Fibroblast of the aortic adventitia (primary cell): ENCODE results near the gene KRTAP12-2. TPM values are rescaled to one million over a fixed set of nuclear protein-coding genes. Genes with fewer than 3 reads are reported as not detected.

Experiments used
- DNase-seq: peaks from one replicate; pipeline ENCODE4 v3.0.0-alpha.2; 2010; ENCODE audit warnings: low read depth
- H3K4me3 ChIP-seq: 2 replicates; pipeline ENCODE4 v1.5.1; 2011; ENCODE audit warnings: low read depth, mild to moderate bottlenecking, control low read depth, low read length, moderate library complexity
- total RNA-seq: library from RNA; depleted of rRNA; stranded (reverse); fragments of >200 nt; gene quantifications from 2 replicates; pipeline ENCODE4 v1.2.3, GENCODE V29; 2012; ENCODE audit warnings: low replicate concordance
- TF ChIP-seq, protein P1 (sequence below): IDR thresholded peaks from 2 replicates; pipeline ENCODE4 v1.5.1; 2011; ENCODE audit warnings: mild to moderate bottlenecking, low read length, control low read depth, inconsistent platforms; ENCODE audit not compliant: insufficient read depth

Gene KRTAP12-2, protein sequence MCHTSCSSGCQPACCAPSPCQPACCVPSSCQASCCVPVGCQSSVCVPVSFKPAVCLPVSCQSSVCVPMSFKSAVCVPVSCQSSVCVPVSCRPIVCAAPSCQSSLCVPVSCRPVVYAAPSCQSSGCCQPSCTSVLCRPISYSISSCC
- not detected in 2 replicates for total RNA-seq

DNA sequence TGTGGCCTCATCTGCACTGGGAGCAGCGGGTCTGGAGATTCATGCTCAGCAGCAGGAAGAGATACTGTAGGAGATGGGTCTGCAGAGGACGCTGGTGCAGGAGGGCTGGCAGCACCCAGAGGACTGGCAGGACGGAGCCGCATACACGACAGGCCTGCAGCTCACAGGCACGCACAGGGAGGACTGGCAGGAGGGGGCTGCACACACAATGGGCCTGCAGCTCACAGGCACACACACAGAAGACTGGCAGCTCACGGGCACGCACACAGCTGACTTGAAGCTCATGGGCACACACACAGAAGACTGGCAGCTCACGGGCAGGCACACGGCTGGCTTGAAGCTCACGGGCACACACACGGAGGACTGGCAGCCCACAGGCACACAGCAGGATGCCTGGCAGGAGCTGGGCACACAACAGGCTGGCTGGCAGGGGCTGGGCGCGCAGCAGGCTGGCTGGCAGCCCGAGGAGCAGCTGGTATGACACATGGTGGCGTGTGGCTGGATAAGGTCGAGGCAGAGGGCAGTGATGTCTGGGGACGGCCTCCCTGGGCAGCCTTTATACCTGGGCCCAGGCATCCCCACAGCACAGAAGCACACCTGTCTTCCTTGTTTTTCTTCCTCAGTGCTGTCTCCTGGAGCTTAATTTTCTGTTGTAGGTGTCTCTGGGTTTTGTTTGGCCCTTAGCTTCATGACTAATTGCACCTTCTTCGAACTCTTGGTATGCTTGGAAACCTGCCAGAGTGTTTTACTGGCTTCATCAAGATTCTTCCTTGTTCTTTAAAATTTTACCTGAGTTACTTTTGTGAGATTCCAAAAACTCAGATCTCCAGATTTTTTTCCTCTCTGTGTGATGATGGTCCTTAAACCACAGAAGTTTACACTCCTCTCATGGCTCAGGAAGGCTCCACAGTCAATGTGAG, at the start of gene KRTAP12-2:
Gene KRTAP12-2, minus strand, starts transcription at position 527 of the 920 bp plus-strand sequence. Its CDS starts 41 bp downstream, at position 486.
- TF ChIP-seq, protein P1, sequence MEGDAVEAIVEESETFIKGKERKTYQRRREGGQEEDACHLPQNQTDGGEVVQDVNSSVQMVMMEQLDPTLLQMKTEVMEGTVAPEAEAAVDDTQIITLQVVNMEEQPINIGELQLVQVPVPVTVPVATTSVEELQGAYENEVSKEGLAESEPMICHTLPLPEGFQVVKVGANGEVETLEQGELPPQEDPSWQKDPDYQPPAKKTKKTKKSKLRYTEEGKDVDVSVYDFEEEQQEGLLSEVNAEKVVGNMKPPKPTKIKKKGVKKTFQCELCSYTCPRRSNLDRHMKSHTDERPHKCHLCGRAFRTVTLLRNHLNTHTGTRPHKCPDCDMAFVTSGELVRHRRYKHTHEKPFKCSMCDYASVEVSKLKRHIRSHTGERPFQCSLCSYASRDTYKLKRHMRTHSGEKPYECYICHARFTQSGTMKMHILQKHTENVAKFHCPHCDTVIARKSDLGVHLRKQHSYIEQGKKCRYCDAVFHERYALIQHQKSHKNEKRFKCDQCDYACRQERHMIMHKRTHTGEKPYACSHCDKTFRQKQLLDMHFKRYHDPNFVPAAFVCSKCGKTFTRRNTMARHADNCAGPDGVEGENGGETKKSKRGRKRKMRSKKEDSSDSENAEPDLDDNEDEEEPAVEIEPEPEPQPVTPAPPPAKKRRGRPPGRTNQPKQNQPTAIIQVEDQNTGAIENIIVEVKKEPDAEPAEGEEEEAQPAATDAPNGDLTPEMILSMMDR = no peak
- DNase-seq = no peak
- H3K4me3 ChIP-seq = no peak within 1 kb of the TSS

DNA sequence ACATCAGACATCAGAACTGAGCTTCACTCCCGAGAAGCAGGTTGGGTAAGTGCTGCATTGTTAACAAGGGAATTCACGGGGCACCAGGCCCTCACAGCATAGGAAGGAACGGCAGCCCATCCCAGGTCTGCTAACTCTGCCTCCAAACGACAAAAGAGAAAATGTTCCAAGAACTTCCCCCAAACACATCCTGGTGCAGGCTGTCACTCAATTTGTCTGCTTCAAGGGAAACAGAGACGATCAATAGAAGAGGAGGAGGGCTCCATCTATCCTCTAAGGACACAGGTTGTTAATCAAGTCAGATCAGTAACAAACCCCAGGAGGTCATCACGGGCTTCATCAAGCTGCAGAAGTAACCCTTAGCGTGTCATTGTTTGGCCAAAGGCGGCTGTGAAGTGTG, 48.2 kb upstream of the KRTAP12-2 start:
- DNase-seq = no peak
- TF ChIP-seq, protein P1 = no peak
- H3K4me3 ChIP-seq = no peak overlapping the region

DNA sequence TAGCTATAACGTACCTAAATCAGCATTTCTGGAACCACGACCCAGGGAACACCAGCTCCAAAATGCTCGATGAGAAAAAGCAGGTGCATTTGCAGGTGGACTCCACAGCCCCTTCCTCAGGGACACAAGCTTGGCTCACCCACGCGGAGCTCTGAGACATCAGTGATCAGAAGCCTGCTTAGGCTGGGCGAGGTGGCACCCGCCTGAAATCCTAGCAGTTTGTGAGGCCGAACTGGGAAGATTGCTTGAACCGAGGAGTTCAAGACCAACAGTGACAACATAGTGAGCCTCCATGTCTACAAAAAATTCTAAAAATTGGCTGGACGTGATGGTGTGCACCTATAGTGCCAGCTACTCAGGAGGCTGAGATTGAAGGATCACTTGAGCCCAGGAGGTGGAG, 47.1 kb upstream of the KRTAP12-2 start:
- no peak for DNase-seq
- TF ChIP-seq, protein P1 = no peak
- H3K4me3 ChIP-seq = no peak overlapping the region

DNA sequence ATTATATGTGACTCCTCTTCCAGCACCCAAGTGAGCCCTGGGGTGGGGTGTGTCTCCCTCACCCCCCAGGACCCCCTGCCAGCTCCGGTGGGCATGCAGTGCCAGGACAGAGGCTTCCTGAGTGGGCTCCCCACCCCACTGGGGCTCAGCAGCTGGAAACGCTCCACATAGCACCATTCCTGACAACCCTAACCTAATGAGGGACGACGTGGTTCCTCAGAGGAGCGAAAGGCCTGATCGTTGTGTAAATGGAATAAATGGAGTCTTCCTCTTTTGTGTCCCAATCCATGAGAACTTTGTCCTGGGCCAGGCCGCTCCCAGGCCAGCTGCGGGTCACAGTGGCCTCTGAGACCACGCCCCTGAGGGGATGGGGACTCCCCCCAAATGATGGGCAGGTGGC, 46.4 kb upstream of the KRTAP12-2 start:
- TF ChIP-seq, protein P1 = no peak
- DNase-seq = no peak
- no peak overlapping the region for H3K4me3 ChIP-seq

DNA sequence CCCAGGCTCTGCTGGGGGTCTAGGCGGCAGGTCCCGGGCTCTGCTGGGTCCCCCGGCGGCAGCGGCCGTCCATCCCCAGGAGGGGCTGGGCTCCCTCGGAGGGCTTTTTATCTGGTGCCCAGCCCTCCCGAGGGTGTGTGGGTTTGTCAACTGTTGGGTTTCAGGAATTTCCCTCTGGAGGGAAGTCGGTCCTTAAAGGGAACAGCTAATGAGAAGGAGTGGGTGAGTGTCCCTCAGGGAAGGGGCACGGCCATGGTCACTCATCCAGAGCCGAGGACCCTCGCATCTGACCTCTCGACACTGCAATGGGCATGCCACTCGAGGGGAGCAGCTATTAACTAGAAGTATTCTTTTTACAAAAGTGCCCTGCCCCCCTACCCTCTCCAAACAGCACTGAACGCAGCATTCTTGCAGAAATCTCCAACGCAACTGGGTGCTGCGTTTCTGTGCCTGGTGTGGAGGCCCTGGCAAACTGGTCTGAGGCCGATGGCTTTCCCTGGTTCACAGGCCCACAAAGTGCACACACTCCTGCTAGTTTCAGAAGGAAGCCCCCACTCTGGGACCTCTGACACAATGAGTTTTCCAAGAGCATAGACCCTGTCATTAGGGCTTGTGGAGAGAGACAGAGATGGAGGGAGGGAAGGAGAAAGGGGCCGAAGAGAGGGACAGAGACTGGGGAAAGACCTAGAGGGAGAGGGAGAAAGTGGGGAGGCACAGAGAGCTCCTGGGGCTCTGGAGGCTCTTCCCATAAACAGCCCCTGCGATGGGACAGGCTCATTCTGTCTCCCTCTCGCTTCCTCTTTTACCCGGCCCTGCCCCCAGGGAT, 45.7 kb upstream of the KRTAP12-2 start:
- H3K4me3 ChIP-seq = no peak overlapping the region
- no peak for DNase-seq
- TF ChIP-seq, protein P1 = no peak

DNA sequence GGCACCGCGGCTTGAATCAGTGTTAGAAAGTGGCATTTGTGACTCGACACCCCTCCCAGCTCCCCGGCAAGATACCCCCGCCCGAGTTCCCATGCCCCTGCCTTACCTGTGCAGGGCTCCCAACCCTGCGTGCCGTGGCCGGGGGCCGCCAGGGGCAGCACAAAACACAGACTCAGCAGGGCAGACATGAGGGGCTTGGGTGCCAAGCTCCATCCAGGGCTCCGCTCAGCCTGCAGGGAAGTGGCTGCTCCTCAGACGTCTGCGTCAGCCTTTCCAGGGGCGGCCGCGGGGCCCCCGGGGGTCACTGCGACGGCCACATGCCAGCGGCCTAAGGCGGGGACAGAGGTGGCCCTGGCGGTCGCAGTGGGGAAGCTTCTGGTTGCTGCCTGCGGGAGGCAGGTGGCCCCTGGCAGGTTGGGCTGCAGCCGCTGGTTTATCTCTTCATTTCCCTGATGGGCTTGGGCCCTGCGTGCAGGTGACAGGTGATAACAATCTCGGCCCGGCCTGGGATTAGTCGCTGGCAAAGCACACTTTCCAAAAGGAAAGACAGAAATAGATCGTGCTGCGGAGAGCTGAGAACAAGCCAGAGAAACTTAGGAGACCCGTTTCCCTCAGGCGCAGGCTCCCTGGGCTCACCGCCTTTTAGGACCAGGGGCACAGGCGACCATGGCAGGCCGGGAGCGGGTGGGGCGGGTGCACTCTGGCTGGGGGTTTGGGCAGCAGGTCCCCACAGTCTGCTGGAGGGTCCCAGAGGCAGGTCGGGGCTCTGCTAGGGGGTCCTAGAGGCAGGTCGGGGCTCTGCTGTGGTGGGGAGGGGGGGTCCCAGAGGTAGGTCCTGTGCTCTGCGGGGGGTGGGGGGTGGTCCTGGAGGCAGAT, 44.8 kb upstream of the KRTAP12-2 start, which contains the start of gene TSPEAR:
Gene TSPEAR, minus strand, starts transcription at position 246 of the 876 bp plus-strand sequence. Its CDS starts 58 bp downstream, at position 188.
- TF ChIP-seq, protein P1 = no peak
- no peak for DNase-seq
- no peak within 1 kb of the TSS for H3K4me3 ChIP-seq
